BLaER1 (cell line): ENCODE measurements around the gene ING5.
A peak's percentile ranks its signal among the peaks of the same experiment; 100 is the strongest.

Source experiments
- H3K27ac ChIP-seq: shearing (Covaris generic); formaldehyde crosslinking; 2 replicates; pipeline ENCODE4 v1.8.1; 2022
- H3K27me3 ChIP-seq: shearing (Covaris generic); formaldehyde crosslinking; 2 replicates; pipeline ENCODE4 v1.8.1; 2022
- H3K36me3 ChIP-seq: shearing (Covaris generic); formaldehyde crosslinking; 2 replicates; pipeline ENCODE4 v1.8.1; 2022
- H3K4me1 ChIP-seq: shearing (Covaris generic); formaldehyde crosslinking; 2 replicates; pipeline ENCODE4 v1.8.1; 2022
- H3K4me2 ChIP-seq: shearing (Covaris generic); formaldehyde crosslinking; 2 replicates; pipeline ENCODE4 v1.8.1; 2022
- H3K4me3 ChIP-seq: shearing (Covaris generic); formaldehyde crosslinking; 2 replicates; pipeline ENCODE4 v1.8.1; 2022
- H3K9ac ChIP-seq: shearing (Covaris generic); formaldehyde crosslinking; 2 replicates; pipeline ENCODE4 v1.8.1; 2022
- H3K9me3 ChIP-seq: shearing (Covaris generic); formaldehyde crosslinking; 2 replicates; pipeline ENCODE4 v1.8.1; 2022
- H4K20me1 ChIP-seq: shearing (Covaris generic); formaldehyde crosslinking; 2 replicates; pipeline ENCODE4 v1.8.1; 2022
- Cebpa-rat ChIP-seq: shearing (Covaris generic); IDR thresholded peaks from 2 replicates; pipeline ENCODE4 v1.8.1; 2022

ING5 gene

DNA sequence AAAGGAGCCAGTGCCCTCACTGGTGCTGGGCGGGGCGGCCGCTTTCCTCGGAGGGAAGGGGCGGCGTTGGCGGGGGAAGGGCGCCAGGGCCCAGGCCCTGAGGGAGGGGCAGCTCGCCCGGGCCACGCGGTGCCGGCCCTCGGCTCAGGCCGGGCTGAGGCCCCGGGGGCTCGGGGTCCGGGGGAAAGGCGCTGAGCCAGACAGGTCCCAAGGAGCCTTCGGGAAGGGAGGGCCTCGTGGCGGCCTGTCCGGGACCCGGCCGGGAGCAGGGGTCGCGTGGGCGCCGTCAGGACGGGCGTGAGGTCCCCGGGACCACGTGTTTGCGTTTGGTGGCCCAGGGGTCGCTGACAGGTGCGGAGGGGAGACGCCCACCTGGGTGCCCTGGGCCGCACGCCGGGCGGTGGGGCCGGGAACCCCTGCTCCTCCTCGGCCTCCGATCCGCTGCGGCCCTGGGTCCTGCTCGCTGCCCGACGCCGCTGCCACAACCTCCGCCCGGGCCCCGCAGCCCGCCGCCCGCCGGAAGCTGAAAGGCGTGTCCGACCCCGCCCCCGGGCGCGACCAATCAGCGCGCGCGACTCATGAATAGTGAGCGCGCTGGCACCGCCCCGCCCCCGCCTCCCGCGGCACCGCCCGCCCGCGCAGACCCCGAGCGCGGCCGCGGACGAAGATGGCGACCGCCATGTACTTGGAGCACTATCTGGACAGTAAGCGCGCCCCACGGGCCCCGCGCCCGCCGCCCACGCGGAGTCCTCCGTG lies at the start of gene ING5:
Gene ING5, plus strand, starts transcription at position 641 of the 756 bp plus-strand sequence. Its CDS starts 27 bp downstream, at position 668.
- H3K36me3 ChIP-seq = peaks cover 30% of the 10 kb centered on the region
- H3K4me1 ChIP-seq = peaks cover 45% of the 10 kb centered on the region
- no peaks in the 10 kb centered on the region for H3K27me3 ChIP-seq
- H3K4me2 ChIP-seq = peak within 1 kb of the TSS; percentile 99
- TF ChIP-seq Cebpa-rat = no peak
- peak within 1 kb of the TSS; percentile 95 for H3K27ac ChIP-seq
- peak within 1 kb of the TSS; percentile 91 for H3K9ac ChIP-seq
- H3K9me3 ChIP-seq = peaks cover 12% of the 10 kb centered on the region
- H4K20me1 ChIP-seq = peaks cover 15% of the 10 kb centered on the region
- H3K4me3 ChIP-seq = peak within 1 kb of the TSS; percentile 71

DNA sequence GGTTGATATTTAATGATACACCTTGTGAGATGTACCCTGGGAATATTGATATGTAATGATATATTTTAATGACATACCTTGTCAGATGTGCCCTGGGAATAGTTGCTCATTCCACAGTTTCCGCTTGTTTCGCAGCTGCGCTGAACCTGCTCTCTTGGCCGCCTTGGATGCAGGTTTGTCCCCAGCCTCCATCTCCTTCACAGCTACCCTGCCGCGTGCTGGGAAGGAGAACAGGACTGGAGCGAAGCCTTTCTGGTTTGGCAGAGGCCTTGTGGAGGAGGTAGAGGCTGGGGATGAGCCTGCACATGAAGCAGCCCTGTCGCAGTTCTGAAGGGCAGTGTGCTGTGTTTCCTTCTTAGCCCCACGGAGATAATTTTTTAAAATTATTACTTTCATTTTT lies 49.7 kb upstream of the ING5 start:
- Histone ChIP-seq H3K27me3 (no peaks in the 10 kb centered on the region), H3K4me1 (peaks cover 26% of the 10 kb centered on the region), H3K4me2 (no peak overlapping the region), H3K9ac (no peak overlapping the region), H3K27ac (no peak overlapping the region), H3K9me3 (no peaks in the 10 kb centered on the region), H3K4me3 (no peak overlapping the region), H3K36me3 (peaks cover 73% of the 10 kb centered on the region), H4K20me1 (peaks cover 89% of the 10 kb centered on the region)
- no peak for TF ChIP-seq Cebpa-rat

DNA sequence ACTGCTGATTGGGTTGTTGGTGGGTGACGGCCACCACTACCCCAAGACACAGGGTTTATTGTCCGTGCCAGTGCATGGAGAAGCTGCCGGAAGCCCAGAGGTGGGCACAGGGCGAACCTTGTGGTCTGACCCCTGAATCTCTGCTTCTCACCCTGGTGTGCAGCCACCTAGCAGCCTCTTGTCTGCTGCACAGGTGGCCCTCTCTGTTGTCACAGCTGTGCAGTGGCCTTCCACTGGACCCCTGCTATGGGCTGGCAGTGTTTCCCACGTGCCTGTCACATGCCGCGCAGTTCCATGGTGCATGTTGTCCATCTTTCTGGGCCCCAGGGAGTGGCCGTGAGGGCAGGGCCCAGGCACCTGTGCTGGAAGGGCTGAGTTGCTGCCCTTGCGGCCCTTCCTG lies 49.1 kb upstream of the ING5 start:
- Histone ChIP-seq H3K27me3 (no peaks in the 10 kb centered on the region), H3K4me2 (no peak overlapping the region), H3K9me3 (no peaks in the 10 kb centered on the region), H3K27ac (no peak overlapping the region), H3K9ac (no peak overlapping the region), H3K4me1 (peaks cover 24% of the 10 kb centered on the region), H4K20me1 (peaks cover 86% of the 10 kb centered on the region), H3K4me3 (no peak overlapping the region), H3K36me3 (peaks cover 79% of the 10 kb centered on the region)
- TF ChIP-seq Cebpa-rat = no peak

DNA sequence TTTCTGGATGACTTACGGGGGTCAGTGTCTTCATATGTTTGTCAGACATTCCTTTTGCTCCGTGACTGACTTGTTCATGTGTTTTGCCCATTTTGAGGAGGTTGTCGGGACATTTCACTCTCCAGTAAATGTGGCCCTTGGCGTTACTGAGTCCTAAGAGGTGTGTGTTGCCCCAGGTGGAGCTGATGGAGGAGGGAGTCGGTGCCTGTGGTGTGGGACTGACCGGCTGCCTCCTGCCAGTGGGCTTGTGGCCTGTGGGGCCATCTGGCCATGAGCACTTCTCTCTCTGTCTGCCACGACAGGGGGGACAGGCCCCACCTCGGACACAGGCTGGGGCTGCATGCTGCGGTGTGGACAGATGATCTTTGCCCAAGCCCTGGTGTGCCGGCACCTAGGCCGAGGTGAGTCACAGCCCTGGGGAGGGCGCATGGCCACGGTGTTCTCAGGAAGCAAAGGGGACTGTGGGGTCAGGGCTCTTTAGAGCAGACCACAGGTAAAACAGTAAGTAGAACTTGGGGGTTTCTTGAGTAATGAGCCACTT lies 48.6 kb upstream of the ING5 start:
- no peaks in the 10 kb centered on the region for H3K27me3 ChIP-seq
- peaks cover 18% of the 10 kb centered on the region for H3K4me1 ChIP-seq
- no peak overlapping the region for H3K4me3 ChIP-seq
- H4K20me1 ChIP-seq = peaks cover 86% of the 10 kb centered on the region
- no peak overlapping the region for H3K27ac ChIP-seq
- no peak overlapping the region for H3K4me2 ChIP-seq
- H3K9ac ChIP-seq = no peak overlapping the region
- no peak for TF ChIP-seq Cebpa-rat
- peaks cover 84% of the 10 kb centered on the region for H3K36me3 ChIP-seq
- H3K9me3 ChIP-seq = no peaks in the 10 kb centered on the region

DNA sequence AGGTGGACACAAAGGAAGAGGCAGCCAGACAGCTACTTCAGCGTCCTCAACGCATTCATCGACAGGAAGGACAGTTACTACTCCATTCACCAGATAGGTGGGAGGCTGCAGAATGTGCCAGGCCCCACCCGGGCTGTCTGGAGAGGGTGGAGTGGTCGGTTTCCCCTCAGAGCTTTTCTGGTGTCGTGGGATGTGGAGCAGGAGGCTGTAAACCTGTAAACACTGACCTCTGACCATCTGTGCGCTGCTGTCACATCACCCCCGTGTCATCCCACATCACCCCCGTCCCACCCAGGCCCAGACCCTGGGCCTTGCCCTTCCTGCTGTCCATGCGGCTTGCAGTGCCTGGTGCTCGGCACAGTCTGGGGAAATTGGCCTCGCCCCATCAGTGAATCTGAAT lies 47.3 kb upstream of the ING5 start:
- H3K4me2 ChIP-seq = no peak overlapping the region
- H3K9ac ChIP-seq = no peak overlapping the region
- H3K27ac ChIP-seq = no peak overlapping the region
- H3K9me3 ChIP-seq = no peaks in the 10 kb centered on the region
- TF ChIP-seq Cebpa-rat = no peak
- peaks cover 96% of the 10 kb centered on the region for H3K36me3 ChIP-seq
- peaks cover 82% of the 10 kb centered on the region for H4K20me1 ChIP-seq
- no peak overlapping the region for H3K4me3 ChIP-seq
- no peaks in the 10 kb centered on the region for H3K27me3 ChIP-seq
- H3K4me1 ChIP-seq = peaks cover 14% of the 10 kb centered on the region

DNA sequence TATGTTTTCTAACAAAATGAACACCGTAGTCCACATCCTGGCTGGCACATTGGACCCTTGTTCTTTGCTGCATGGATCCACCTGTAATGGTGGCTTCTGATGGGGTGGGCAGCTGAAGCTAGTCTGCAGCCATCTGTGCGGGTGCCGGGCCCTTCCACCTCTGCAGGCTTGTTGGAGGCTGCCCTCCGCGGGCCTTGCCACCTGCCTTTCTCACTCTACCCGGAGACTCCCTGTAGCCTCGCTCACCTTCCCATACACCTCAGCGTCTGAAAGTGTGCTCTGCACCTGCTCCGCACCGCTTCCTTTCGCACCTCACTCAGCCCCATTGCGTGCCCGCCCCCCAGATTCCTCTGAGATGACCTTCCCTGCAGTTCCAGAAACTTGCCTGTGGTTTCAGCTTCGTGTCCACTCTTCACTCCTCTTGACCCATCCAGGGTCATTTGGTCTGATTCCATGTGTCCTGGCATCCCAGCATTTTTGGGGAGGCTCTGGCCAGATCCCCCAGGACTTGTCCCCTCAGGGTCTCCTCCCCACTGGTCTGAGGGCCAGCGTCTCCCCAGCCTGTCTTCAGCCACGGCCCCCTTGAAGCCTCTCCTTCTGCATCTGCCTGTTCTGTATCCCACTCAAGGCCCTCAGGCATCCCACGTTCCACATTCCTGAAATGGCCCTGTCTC lies 46.2 kb upstream of the ING5 start:
- Histone ChIP-seq H3K4me2 (no peak overlapping the region), H3K9ac (no peak overlapping the region), H3K27ac (no peak overlapping the region), H3K4me1 (peaks cover 9% of the 10 kb centered on the region), H3K4me3 (no peak overlapping the region), H4K20me1 (peaks cover 71% of the 10 kb centered on the region), H3K27me3 (no peaks in the 10 kb centered on the region), H3K36me3 (peaks cover 99% of the 10 kb centered on the region), H3K9me3 (no peaks in the 10 kb centered on the region)
- TF ChIP-seq Cebpa-rat = no peak

DNA sequence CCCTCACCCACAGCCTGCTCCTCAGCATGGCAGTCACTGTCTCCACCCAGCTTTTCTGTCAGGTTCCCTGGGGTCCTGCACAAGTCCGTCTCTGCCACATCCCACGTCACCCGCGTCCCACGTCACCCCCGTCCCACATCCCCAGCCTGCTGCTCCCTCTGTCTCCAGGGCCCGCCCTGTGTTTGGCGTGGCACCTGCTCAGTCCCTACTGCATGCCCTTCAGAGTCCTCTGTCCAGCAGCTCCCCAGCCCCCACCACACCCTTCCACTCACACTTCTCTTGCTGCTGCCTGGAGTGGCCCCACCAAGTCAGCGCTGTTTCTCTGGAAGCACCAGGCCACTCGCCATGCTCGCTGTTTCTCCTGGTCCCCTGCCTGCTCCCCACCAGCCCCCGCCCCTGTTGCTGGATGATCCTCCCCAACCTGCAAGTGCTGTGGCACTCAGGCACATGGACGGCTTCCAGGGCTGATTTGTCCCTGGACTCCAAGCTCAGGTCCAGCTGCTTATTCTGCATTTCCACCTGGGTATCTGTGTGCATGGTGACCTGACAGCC lies 45.6 kb upstream of the ING5 start:
- Histone ChIP-seq H3K4me2 (no peak overlapping the region), H4K20me1 (peaks cover 65% of the 10 kb centered on the region), H3K4me3 (no peak overlapping the region), H3K36me3 (peaks cover 99% of the 10 kb centered on the region), H3K27ac (no peak overlapping the region), H3K27me3 (no peaks in the 10 kb centered on the region), H3K9ac (no peak overlapping the region), H3K9me3 (no peaks in the 10 kb centered on the region), H3K4me1 (peaks cover 9% of the 10 kb centered on the region)
- TF ChIP-seq Cebpa-rat = no peak

DNA sequence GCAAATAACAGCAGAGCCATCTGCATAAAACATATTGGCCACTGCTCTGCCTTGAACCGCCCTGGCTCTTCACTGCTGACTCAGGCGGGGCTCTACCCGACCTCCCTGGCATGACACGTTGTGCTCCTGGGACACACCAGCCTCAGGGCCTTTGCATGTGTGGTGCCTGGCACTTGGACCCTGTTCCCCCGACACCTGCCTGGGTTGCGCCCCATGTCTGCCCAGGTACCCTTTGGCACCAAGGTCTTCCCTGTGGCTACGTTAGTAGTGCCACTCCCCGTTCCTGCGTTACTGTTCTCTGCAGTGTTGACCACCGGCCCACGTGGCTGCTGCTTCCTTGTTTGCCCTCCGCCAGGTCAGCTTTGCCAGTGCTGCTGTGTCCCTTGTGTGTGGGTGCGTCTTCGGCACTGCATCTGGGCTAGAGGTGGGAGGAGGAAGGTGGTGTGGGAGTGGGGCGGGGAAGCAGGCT lies 44.0 kb upstream of the ING5 start:
- Histone ChIP-seq H3K36me3 (peaks cover 99% of the 10 kb centered on the region), H3K4me3 (no peak overlapping the region), H3K9ac (no peak overlapping the region), H3K27me3 (no peaks in the 10 kb centered on the region), H3K9me3 (no peaks in the 10 kb centered on the region), H3K27ac (no peak overlapping the region), H4K20me1 (peaks cover 49% of the 10 kb centered on the region), H3K4me1 (peaks cover 9% of the 10 kb centered on the region), H3K4me2 (no peak overlapping the region)
- no peak for TF ChIP-seq Cebpa-rat

DNA sequence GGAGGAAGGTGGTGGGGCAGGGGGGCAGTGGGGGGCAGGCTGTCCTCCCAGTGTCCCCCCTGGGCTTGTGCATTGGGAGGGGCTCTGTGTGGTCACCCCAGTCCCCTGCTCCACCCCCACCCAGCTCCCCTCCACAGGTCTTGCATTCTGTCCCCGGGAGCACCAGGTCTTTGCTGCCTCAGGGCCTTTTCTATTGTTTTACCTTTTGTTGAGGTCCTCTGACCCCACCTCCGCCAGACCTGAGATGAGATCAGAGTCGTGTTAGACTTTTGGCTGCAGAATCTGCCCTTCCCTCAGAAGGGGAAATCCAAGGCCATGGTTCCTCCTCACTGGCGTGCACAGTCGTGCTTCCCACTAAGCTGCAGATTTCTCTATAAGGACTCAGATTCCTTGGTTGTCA lies 43.5 kb upstream of the ING5 start:
- peaks cover 44% of the 10 kb centered on the region for H4K20me1 ChIP-seq
- H3K4me2 ChIP-seq = no peak overlapping the region
- H3K27ac ChIP-seq = no peak overlapping the region
- H3K4me3 ChIP-seq = no peak overlapping the region
- H3K9ac ChIP-seq = no peak overlapping the region
- H3K4me1 ChIP-seq = peaks cover 9% of the 10 kb centered on the region
- H3K9me3 ChIP-seq = no peaks in the 10 kb centered on the region
- peaks cover 97% of the 10 kb centered on the region for H3K36me3 ChIP-seq
- no peaks in the 10 kb centered on the region for H3K27me3 ChIP-seq
- TF ChIP-seq Cebpa-rat = no peak
